Measurements from ENCODE around the gene MLANA.

GRCh38 chr9:5939530-5939929 lies 48.8 kb downstream of the MLANA start:
- no peak for TF ChIP-seq CTCF (IDR thresholded peaks at IDR 0.05; ENCODE audit: insufficient read depth, low read length)
- no peak for TF ChIP-seq POLR2AphosphoS5 (IDR thresholded peaks at IDR 0.05; ENCODE audit: low read depth)
- no peak for TF ChIP-seq GABPA (IDR thresholded peaks at IDR 0.05; ENCODE audit: low read depth)
